GM19025 (cell line): ENCODE results near the gene HOXD9.

Experiments used
- ATAC-seq: cut with Tn5 transposase; IDR thresholded peaks from one replicate; pipeline ENCODE4 v1.9.1; 2021; ENCODE audit warnings: mild to moderate bottlenecking, low read depth, moderate library complexity; ENCODE audit not compliant: unreplicated experiment

Gene HOXD9

GRCh38 chr2:176109192-176109901 lies 13.2 kb upstream of the HOXD9 start:
- no peak for ATAC-seq

GRCh38 chr2:176109946-176110345 lies 12.6 kb upstream of the HOXD9 start:
- no peak for ATAC-seq

GRCh38 chr2:176110415-176111308 lies 11.9 kb upstream of the HOXD9 start:
- ATAC-seq, result no peak

GRCh38 chr2:176111309-176111663 lies 11.2 kb upstream of the HOXD9 start:
- ATAC-seq, result no peak

GRCh38 chr2:176111846-176112374 lies 10.6 kb upstream of the HOXD9 start:
- ATAC-seq, result no peak

GRCh38 chr2:176112375-176113302 lies 9.9 kb upstream of the HOXD9 start:
- ATAC-seq, result no peak

- ATAC-seq, result no peak
Measured at GRCh38 chr2:176114120-176114929, 8.2 kb upstream of the HOXD9 start.

GRCh38 chr2:176114930-176115625 lies 7.4 kb upstream of the HOXD9 start:
- ATAC-seq, result no peak

- no peak for ATAC-seq
Measured at GRCh38 chr2:176115883-176116813, 6.4 kb upstream of the HOXD9 start, which contains the start of gene HOXD10. HOXD10 (plus strand) TSS chr2:176116778; CDS start chr2:176116834, 56 bp downstream.

- ATAC-seq, result no peak
Measured at GRCh38 chr2:176117162-176117822, 5.2 kb upstream of the HOXD9 start.

GRCh38 chr2:176117823-176118371 lies 4.6 kb upstream of the HOXD9 start:
- no peak for ATAC-seq

- ATAC-seq, result no peak
Measured at GRCh38 chr2:176118601-176119339, 3.7 kb upstream of the HOXD9 start.

- no peak for ATAC-seq
Measured at GRCh38 chr2:176120364-176121189, 1.9 kb upstream of the HOXD9 start.

GRCh38 chr2:176121190-176122051 lies 1.1 kb upstream of the HOXD9 start:
- ATAC-seq, result no peak
